ENCODE data around the gene FXYD5. TPM values are rescaled to one million over a fixed set of nuclear protein-coding genes. Genes with fewer than 3 reads are reported as not detected.
A peak's percentile ranks its signal among the peaks of the same experiment; 100 is the strongest.

Gene FXYD5
- total and polyA plus RNA-seq, 9 of the 15 experiments (the other 6 are each of a cell fraction or from before 2014, with no cell fraction given): 104 to 537 (median 174) TPM

DNA sequence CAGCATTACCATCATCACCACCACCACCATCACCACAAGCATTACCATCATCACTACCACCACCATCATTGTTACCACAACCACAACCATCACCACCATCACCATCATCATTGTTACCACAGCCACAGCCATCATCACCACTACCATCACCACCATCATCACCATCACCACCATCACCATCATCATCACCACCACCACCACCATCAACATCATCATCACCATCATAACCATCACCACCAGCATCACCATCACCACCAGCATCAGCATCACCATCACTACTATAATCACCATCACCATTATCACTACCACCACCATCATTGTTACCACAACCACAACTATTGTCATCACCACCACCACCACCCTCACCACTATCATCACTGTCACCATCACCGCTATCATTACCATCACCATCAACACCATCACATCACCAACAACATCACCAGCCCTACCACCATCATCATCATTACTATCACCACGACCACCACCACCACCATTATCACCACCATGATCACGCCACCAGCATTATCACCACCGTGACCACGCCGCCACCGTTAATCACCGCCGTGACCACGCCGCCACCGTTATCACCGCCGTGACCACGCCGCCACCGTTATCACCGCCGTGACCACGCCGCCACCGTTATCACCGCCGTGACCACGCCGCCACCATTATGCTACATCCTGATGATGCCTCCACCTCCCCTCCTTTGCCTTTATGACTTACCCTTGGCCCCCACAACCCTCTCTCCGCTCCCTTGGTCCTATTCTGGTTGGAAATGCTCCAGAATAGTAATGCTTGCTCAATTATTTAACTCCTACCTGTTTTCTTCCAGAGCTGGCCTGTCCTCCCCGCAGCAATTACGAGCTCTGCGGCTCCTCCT lies 48.9 kb upstream of the FXYD5 start (continued):
- TF ChIP-seq ZNF133 (CRISPR knock-in tag; IDR thresholded peaks at IDR 0.05): no peak
- TF ChIP-seq ZBTB8A (IDR thresholded peaks at IDR 0.05; ENCODE audit: partially characterized antibody): no peak
- peak; percentile 16; the same call in 1 of the 2 replicates for TF ChIP-seq ZNF12 (CRISPR knock-in tag; IDR thresholded peaks at IDR 0.05)
- no peak for TF ChIP-seq SNIP1 (IDR thresholded peaks at IDR 0.05; ENCODE audit: low read depth)
- no peak for TF ChIP-seq RFX7 (CRISPR knock-in tag; IDR thresholded peaks at IDR 0.05)
- TF ChIP-seq ZBTB17 (CRISPR knock-in tag; IDR thresholded peaks at IDR 0.05): no peak
- TF ChIP-seq ZNF347 (CRISPR knock-in tag; IDR thresholded peaks at IDR 0.05; ENCODE audit: low read depth): no peak
- TF ChIP-seq STAT5A (IDR thresholded peaks at IDR 0.05; ENCODE audit: borderline replicate concordance, low read length): no peak
- no peak for TF ChIP-seq RNF2 (IDR thresholded peaks at IDR 0.05)
- 0 out of 4 replicates have a peak, but pooled peaks have one; percentile 36 to 49 for TF ChIP-seq TRIM24 (IDR thresholded peaks at IDR 0.05)
- TF ChIP-seq TEAD4 (IDR thresholded peaks at IDR 0.05; ENCODE audit: low read length): no peak
- TF ChIP-seq TEAD4 (CRISPR knock-in tag; IDR thresholded peaks at IDR 0.05; ENCODE audit: borderline replicate concordance): no peak
- no peak; the same call in 1 of the 2 replicates for TF ChIP-seq MCM3 (IDR thresholded peaks at IDR 0.05)
- TF ChIP-seq HNRNPH1 (optimal IDR thresholded peaks at IDR 0.05; ENCODE audit: low read depth, low read length): no peak
- no peak for TF ChIP-seq LEF1 (IDR thresholded peaks at IDR 0.05)
- TF ChIP-seq MAFG (tag; conservative IDR thresholded peaks at IDR 0.05): no peak
- no peak for TF ChIP-seq ZNF239 (CRISPR knock-in tag; IDR thresholded peaks at IDR 0.05)
- TF ChIP-seq, protein P1, sequence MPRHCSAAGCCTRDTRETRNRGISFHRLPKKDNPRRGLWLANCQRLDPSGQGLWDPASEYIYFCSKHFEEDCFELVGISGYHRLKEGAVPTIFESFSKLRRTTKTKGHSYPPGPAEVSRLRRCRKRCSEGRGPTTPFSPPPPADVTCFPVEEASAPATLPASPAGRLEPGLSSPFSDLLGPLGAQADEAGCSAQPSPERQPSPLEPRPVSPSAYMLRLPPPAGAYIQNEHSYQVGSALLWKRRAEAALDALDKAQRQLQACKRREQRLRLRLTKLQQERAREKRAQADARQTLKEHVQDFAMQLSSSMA (CRISPR knock-in tag; IDR thresholded peaks at IDR 0.05): no peak
- TF ChIP-seq NFIX (CRISPR knock-in tag; IDR thresholded peaks at IDR 0.05; ENCODE audit: low read depth): no peak
- no peak for TF ChIP-seq PTBP1 (IDR thresholded peaks at IDR 0.05; ENCODE audit: low read depth, low read length)
- no peak for TF ChIP-seq ZNF274 (IDR thresholded peaks at IDR 0.05; ENCODE audit: borderline replicate concordance, low read depth, low read length)
- TF ChIP-seq ZNF592 (IDR thresholded peaks at IDR 0.05): no peak
- no peak for TF ChIP-seq MCM5 (IDR thresholded peaks at IDR 0.05; ENCODE audit: low read depth)
- TF ChIP-seq MAX (CRISPR knock-in tag; IDR thresholded peaks at IDR 0.05): peak; percentile 10; the same call in 1 of the 2 replicates
- no peak for TF ChIP-seq ZNF224 (CRISPR knock-in tag; IDR thresholded peaks at IDR 0.05)
- TF ChIP-seq GTF2A2 (tag; IDR thresholded peaks at IDR 0.05): no peak
- no peak for TF ChIP-seq MEIS2 (IDR thresholded peaks at IDR 0.05; ENCODE audit: partially characterized antibody)
